Duodenal mucosa (tissue), 2 donors: ENCODE results near the gene BTBD16.

Experiments used
- H3K27ac ChIP-seq: one replicate; pipeline ENCODE4 v1.7.0; 2013; ENCODE audit warnings: low read depth, low read length
- H3K27me3 ChIP-seq, 2 donors: one replicate each; pipeline ENCODE4 v1.7.0; 2013; ENCODE audit warnings: low read length in 2 of 2, control low read depth in 1 of 2; ENCODE audit not compliant: insufficient read depth in 2 of 2, control insufficient read depth in 1 of 2
- H3K36me3 ChIP-seq, 2 donors: one replicate each; pipeline ENCODE4 v1.7.0; 2013; ENCODE audit warnings: low read length in 2 of 2, control low read depth in 1 of 2; ENCODE audit not compliant: insufficient read depth in 2 of 2, control insufficient read depth in 1 of 2
- H3K4me1 ChIP-seq, 2 donors: one replicate each; pipeline ENCODE4 v1.7.0; 2013; ENCODE audit warnings: low read length in 2 of 2, control low read depth in 1 of 2; ENCODE audit not compliant: insufficient read depth in 2 of 2, control insufficient read depth in 1 of 2
- H3K4me3 ChIP-seq, 2 donors: one replicate each; pipeline ENCODE4 v1.7.0; 2013; ENCODE audit warnings: low read length in 2 of 2, low read depth in 1 of 2
- H3K9ac ChIP-seq, 2 donors: one replicate each; pipeline ENCODE4 v1.7.0; 2013; ENCODE audit warnings: low read length in 2 of 2, low read depth in 1 of 2
- H3K9me3 ChIP-seq, 2 donors: one replicate each; pipeline ENCODE4 v1.7.0; 2013; ENCODE audit warnings: low read length in 2 of 2, control low read depth in 1 of 2; ENCODE audit not compliant: control insufficient read depth in 1 of 2

Gene BTBD16

GRCh38 chr10:122363311-122363710 is 92.2 kb downstream of the BTBD16 start:
- Histone ChIP-seq H3K9me3 (peaks cover 0 to 4% of the 10 kb centered on the region in 2 donors), H3K4me1 (no peaks in the 10 kb centered on the region), H3K9ac (no peak overlapping the region), H3K27me3 (no peaks in the 10 kb centered on the region), H3K36me3 (no peaks in the 10 kb centered on the region), H3K27ac (no peak overlapping the region), H3K4me3 (no peak overlapping the region)

GRCh38 chr10:122363722-122364463 is 92.8 kb downstream of the BTBD16 start:
- Histone ChIP-seq H3K4me3 (no peak overlapping the region), H3K9ac (no peak overlapping the region), H3K4me1 (no peaks in the 10 kb centered on the region), H3K9me3 (peaks cover 0 to 4% of the 10 kb centered on the region in 2 donors), H3K27me3 (no peaks in the 10 kb centered on the region), H3K27ac (no peak overlapping the region), H3K36me3 (no peaks in the 10 kb centered on the region)

- Histone ChIP-seq H3K4me3 (no peak overlapping the region), H3K9ac (no peak overlapping the region)
Observed at GRCh38 chr10:122368502-122369254, 97.6 kb downstream of the BTBD16 start.

GRCh38 chr10:122373108-122373507 is 102.0 kb downstream of the BTBD16 start:
- peaks cover 10% of the 10 kb centered on the region in 2 donors for H3K4me1 ChIP-seq
- no peaks in the 10 kb centered on the region for H3K9me3 ChIP-seq
- H3K4me3 ChIP-seq = no peak overlapping the region
- H3K9ac ChIP-seq = no peak overlapping the region
- H3K36me3 ChIP-seq = no peaks in the 10 kb centered on the region
- H3K27ac ChIP-seq = no peak overlapping the region
- no peaks in the 10 kb centered on the region for H3K27me3 ChIP-seq

More at GRCh38 chr10:122368502-122369254, 97.6 kb downstream of the BTBD16 start:
- peaks cover under 1 to 4% of the 10 kb centered on the region in 2 donors for H3K4me1 ChIP-seq
- no peaks in the 10 kb centered on the region for H3K27me3 ChIP-seq
- H3K36me3 ChIP-seq = no peaks in the 10 kb centered on the region
- H3K9me3 ChIP-seq = peaks cover 0 to 4% of the 10 kb centered on the region in 2 donors
- no peak overlapping the region for H3K27ac ChIP-seq

- Histone ChIP-seq H3K36me3 (no peaks in the 10 kb centered on the region), H3K27ac (no peak overlapping the region), H3K27me3 (no peaks in the 10 kb centered on the region), H3K9ac (peak overlapping the region; percentile 40 to 72), H3K9me3 (no peaks in the 10 kb centered on the region), H3K4me3 (peak overlapping the region; percentile 72 to 80), H3K4me1 (peaks cover 10% of the 10 kb centered on the region in 2 donors)
Observed at GRCh38 chr10:122373721-122374120, 102.6 kb downstream of the BTBD16 start.

GRCh38 chr10:122374237-122374858 is 103.3 kb downstream of the BTBD16 start, which contains the start of gene PLEKHA1:
Gene PLEKHA1, plus strand, starts transcription at chr10:122374708. Its CDS starts 18,493 bp downstream, at chr10:122393201.
- Histone ChIP-seq H3K36me3 (no peaks in the 10 kb centered on the region), H3K9me3 (no peaks in the 10 kb centered on the region), H3K4me1 (peaks cover 10% of the 10 kb centered on the region in 2 donors)

GRCh38 chr10:122374859-122375678 is 104.0 kb downstream of the BTBD16 start:
- peak overlapping the region; percentile 94 for H3K27ac ChIP-seq
- H3K9me3 ChIP-seq = no peaks in the 10 kb centered on the region
- no peaks in the 10 kb centered on the region for H3K27me3 ChIP-seq
- peaks cover 0 to under 1% of the 10 kb centered on the region in 2 donors for H3K36me3 ChIP-seq
- peak overlapping the region; percentile 60 to 80 for H3K9ac ChIP-seq
- peaks cover 10% of the 10 kb centered on the region in 2 donors for H3K4me1 ChIP-seq
- H3K4me3 ChIP-seq = peak overlapping the region; percentile 72 to 83

More at GRCh38 chr10:122374237-122374858, 103.3 kb downstream of the BTBD16 start, which contains the start of gene PLEKHA1:
- Histone ChIP-seq H3K9ac (peak within 1 kb of the TSS; percentile 60 to 80), H3K27me3 (no peaks in the 10 kb centered on the region), H3K4me3 (peak within 1 kb of the TSS; percentile 72 to 83), H3K27ac (peak within 1 kb of the TSS; percentile 94)

- peaks cover 0 to 3% of the 10 kb centered on the region in 2 donors for H3K36me3 ChIP-seq
- H3K4me3 ChIP-seq = peak overlapping the region; percentile 72 to 83
- H3K9me3 ChIP-seq = no peaks in the 10 kb centered on the region
- peaks cover 10% of the 10 kb centered on the region in 2 donors for H3K4me1 ChIP-seq
- H3K9ac ChIP-seq = peak overlapping the region; percentile 60 to 80
- H3K27me3 ChIP-seq = no peaks in the 10 kb centered on the region
- peak overlapping the region; percentile 94 for H3K27ac ChIP-seq
Observed at GRCh38 chr10:122375679-122376160, 104.6 kb downstream of the BTBD16 start.

- Histone ChIP-seq H3K9ac (no peak overlapping the region), H3K27ac (no peak overlapping the region), H3K4me3 (peak overlapping the region in 1 of 2 donors; percentile 72), H3K9me3 (no peaks in the 10 kb centered on the region), H3K36me3 (peaks cover 0 to 3% of the 10 kb centered on the region in 2 donors), H3K27me3 (no peaks in the 10 kb centered on the region), H3K4me1 (peaks cover 10% of the 10 kb centered on the region in 2 donors)
Observed at GRCh38 chr10:122376364-122376961, 105.4 kb downstream of the BTBD16 start.
